Type B pancreatic cell (in vitro differentiated cells): ENCODE measurements around the gene MAN2C1. TPM values are rescaled to one million over a fixed set of nuclear protein-coding genes. Genes with fewer than 3 reads are reported as not detected.
A peak's percentile ranks its signal among the peaks of the same experiment; 100 is the strongest.
"Not testable (repeated sequence)": the region's sequence is repeated elsewhere in the genome, so short reads cannot be mapped to it uniquely, and the experiment has no call there.

Source experiments
- DNase-seq: peaks from one replicate; pipeline ENCODE4 v3.0.0; 2021; ENCODE audit warnings: mixed read lengths; ENCODE audit not compliant: unreplicated experiment; ENCODE audit errors: extremely low spot score
- H3K27ac Mint-ChIP-seq: 2 replicates; pipeline ENCODE4 v1.8.0; 2021; ENCODE audit warnings: mild to moderate bottlenecking, mixed read lengths
- H3K27me3 Mint-ChIP-seq: 2 replicates; pipeline ENCODE4 v1.8.0; 2021; ENCODE audit warnings: mixed read lengths
- H3K36me3 Mint-ChIP-seq: 2 replicates; pipeline ENCODE4 v1.8.0; 2021; ENCODE audit warnings: mixed read lengths
- H3K4me1 Mint-ChIP-seq: one replicate; pipeline ENCODE4 v1.8.0; 2021; ENCODE audit warnings: mixed read lengths; ENCODE audit not compliant: unreplicated experiment
- H3K4me3 Mint-ChIP-seq: 2 replicates; pipeline ENCODE4 v1.8.0; 2021; ENCODE audit warnings: mild to moderate bottlenecking, mixed read lengths
- H3K9me3 Mint-ChIP-seq: 2 replicates; pipeline ENCODE4 v1.8.0; 2021; ENCODE audit warnings: mixed read lengths
- CTCF ChIP-seq: fragments of 200-600 bp; sonication (generic); conservative IDR thresholded peaks from 2 replicates; pipeline ENCODE4 v1.5.0; 2021; ENCODE audit warnings: antibody characterized with exemption, mild to moderate bottlenecking
- total RNA-seq: library from RNA; stranded (reverse); gene quantifications from 2 replicates; pipeline ENCODE4 v1.2.1, GENCODE V29; 2021; ENCODE audit warnings: low replicate concordance

The MAN2C1 gene
- total RNA-seq, 1 donor from 2014 or later, result 220 TPM

DNA sequence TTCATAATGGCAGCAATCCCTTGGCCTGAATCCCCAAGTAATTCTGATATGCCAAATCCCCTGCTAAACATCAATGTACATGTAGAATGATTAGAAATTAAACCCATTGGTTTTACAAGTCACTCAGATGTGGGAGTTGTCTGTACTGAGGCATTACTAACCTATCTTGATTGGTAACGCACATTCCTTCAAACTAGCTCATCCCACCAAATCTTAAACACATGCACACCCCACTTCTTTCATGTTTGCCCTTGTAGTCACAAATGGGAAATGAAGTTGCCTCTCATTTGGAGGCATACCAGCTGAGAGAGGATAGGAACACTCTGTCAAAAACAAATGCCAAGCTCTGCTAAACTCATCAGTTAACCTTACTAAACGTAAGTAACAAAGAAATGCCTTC is 29.1 kb upstream of the MAN2C1 start:
- H3K36me3 Mint-ChIP-seq, result peaks cover 27% of the 10 kb centered on the region
- H3K9me3 Mint-ChIP-seq, result no peaks in the 10 kb centered on the region
- TF ChIP-seq CTCF, result no peak
- H3K27ac Mint-ChIP-seq, result no peak overlapping the region
- no peak for DNase-seq
- H3K4me1 Mint-ChIP-seq, result no peaks in the 10 kb centered on the region
- H3K27me3 Mint-ChIP-seq, result no peaks in the 10 kb centered on the region
- H3K4me3 Mint-ChIP-seq, result no peak overlapping the region

- H3K27me3 Mint-ChIP-seq, result no peaks in the 10 kb centered on the region
- no peak for TF ChIP-seq CTCF
- no peaks in the 10 kb centered on the region for H3K4me1 Mint-ChIP-seq
- H3K4me3 Mint-ChIP-seq, result no peak overlapping the region
- DNase-seq, result no peak
- H3K36me3 Mint-ChIP-seq, result peaks cover 27% of the 10 kb centered on the region
- no peak overlapping the region for H3K27ac Mint-ChIP-seq
- no peaks in the 10 kb centered on the region for H3K9me3 Mint-ChIP-seq
These were observed 21.5 kb upstream of the MAN2C1 start for GRCh38 chr15:75389791-75390382.

DNA sequence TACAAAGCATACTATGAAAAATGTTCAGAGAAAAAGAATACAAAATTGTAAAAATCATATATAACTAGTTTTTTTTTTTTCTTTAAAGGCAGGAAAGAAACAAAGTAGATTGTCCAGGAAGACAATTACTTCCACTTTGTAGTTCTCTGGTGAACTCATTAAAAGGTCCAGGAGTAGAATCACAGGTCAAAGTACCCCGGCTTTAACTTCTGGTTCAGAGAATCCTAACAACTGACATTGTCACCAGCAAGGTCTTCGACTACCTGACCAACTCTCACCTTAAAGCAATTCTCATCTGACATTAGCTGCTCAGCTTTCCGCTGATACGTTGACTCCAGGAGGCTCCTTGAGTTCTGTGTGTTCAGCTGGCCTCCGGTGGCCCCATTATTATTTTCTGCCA is 15.6 kb upstream of the MAN2C1 start:
- H3K27me3 Mint-ChIP-seq, H3K4me1 Mint-ChIP-seq, H3K9me3 Mint-ChIP-seq, H3K4me3 Mint-ChIP-seq: not testable (repeated sequence)
- H3K27ac Mint-ChIP-seq, result peak overlapping the region; percentile 40
- H3K36me3 Mint-ChIP-seq, result peaks cover 24% of the 10 kb centered on the region
- peak; percentile 22 for DNase-seq

GRCh38 chr15:75380773-75381172 is 12.4 kb upstream of the MAN2C1 start:
- Mint-ChIP-seq H3K27me3 (no peaks in the 10 kb centered on the region), H3K36me3 (peaks cover 30% of the 10 kb centered on the region), H3K9me3 (no peaks in the 10 kb centered on the region), H3K27ac (no peak overlapping the region), H3K4me1 (no peaks in the 10 kb centered on the region), H3K4me3 (no peak overlapping the region)
- TF ChIP-seq CTCF, result no peak
- no peak for DNase-seq

GRCh38 chr15:75371901-75372688 is 3.7 kb upstream of the MAN2C1 start:
- peak; percentile 53 for DNase-seq
- no peaks in the 10 kb centered on the region for H3K27me3 Mint-ChIP-seq
- H3K27ac Mint-ChIP-seq, result no peak overlapping the region
- H3K36me3 Mint-ChIP-seq, result peaks cover 33% of the 10 kb centered on the region
- H3K4me1 Mint-ChIP-seq, result peaks cover 11% of the 10 kb centered on the region
- no peaks in the 10 kb centered on the region for H3K9me3 Mint-ChIP-seq
- H3K4me3 Mint-ChIP-seq, result no peak overlapping the region
- TF ChIP-seq CTCF, result no peak

DNA sequence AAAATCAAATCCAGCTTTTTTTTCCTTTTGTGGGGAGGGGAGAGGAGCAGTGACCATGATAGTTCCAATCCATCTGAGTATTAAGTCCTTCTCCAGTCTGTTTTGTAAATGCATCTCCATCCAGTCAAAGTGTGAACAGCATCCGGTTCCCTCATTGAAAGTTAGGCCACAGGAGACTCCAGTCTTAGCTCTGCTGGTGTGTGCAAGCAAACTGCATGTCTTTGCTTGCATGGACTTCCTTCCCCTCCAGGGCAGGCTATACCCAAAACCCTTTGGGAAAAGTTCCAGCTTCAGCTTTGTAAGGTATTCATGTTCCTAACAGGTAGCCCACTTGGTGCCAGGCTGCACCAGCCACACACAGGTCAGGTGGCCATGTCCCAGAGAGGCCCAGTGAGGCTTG is 3.1 kb upstream of the MAN2C1 start:
- Mint-ChIP-seq H3K9me3 (no peaks in the 10 kb centered on the region), H3K4me1 (peaks cover 11% of the 10 kb centered on the region), H3K4me3 (no peak overlapping the region), H3K36me3 (peaks cover 31% of the 10 kb centered on the region), H3K27ac (no peak overlapping the region), H3K27me3 (no peaks in the 10 kb centered on the region)
- DNase-seq, result no peak
- no peak for TF ChIP-seq CTCF
